GM21360 (cell line): ENCODE data around the gene CALML3.
"Not testable (repeated sequence)": the region's sequence is repeated elsewhere in the genome, so short reads cannot be mapped to it uniquely, and the experiment has no call there.

Source experiments
- ATAC-seq: cut with Tn5 transposase; IDR thresholded peaks from one replicate; pipeline ENCODE4 v1.9.1; 2021; ENCODE audit warnings: mild to moderate bottlenecking, moderate library complexity; ENCODE audit not compliant: unreplicated experiment

Gene CALML3

GRCh38 chr10:5524641-5525560 is at the start of gene CALML3:
Gene CALML3 (plus strand): TSS chr10:5524961. CDS start chr10:5525086, 125 bp downstream.
- ATAC-seq = no peak

GRCh38 chr10:5475088-5475487 is 49.7 kb upstream of the CALML3 start:
- ATAC-seq = not testable (repeated sequence)

- not testable (repeated sequence) for ATAC-seq
These were observed 48.6 kb upstream of the CALML3 start for GRCh38 chr10:5475974-5476807.

GRCh38 chr10:5476918-5477525 is 47.7 kb upstream of the CALML3 start:
- ATAC-seq = no peak

DNA sequence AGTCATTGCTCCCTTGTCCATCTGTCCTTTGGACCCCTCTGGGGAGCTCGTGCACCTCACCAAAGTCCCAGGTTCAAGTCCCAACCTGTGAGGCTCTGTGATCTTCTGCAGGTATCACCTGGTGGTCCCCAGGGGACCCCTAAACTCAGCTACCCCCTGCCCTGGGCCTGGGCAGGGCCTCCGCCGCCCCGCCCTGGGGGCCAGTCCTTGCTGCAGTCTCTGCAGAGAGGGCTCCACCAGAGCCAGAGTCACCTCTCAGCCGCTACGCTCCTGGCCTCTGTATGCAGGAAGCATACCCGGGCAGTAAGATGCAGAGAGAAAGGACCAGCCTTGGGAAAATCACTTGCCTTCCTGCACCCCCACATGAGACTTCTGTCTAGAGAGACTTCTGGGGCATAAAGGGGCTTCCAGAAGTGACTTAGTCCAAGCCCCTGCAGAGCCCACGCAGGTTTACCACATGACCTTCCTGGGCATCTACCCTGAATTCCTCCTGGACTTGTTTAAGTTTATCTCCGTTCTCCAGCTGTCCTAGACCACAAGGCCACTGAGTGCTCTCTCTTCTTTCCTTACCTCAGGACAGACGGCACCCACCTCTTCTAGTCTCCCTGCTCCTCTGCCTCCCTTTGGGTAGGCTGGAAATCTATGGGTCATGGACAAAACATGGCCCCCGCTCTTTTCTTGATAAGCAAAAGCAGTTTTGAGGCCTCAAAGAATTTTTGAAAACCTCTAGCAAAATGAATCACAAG is 46.6 kb upstream of the CALML3 start:
- no peak for ATAC-seq

DNA sequence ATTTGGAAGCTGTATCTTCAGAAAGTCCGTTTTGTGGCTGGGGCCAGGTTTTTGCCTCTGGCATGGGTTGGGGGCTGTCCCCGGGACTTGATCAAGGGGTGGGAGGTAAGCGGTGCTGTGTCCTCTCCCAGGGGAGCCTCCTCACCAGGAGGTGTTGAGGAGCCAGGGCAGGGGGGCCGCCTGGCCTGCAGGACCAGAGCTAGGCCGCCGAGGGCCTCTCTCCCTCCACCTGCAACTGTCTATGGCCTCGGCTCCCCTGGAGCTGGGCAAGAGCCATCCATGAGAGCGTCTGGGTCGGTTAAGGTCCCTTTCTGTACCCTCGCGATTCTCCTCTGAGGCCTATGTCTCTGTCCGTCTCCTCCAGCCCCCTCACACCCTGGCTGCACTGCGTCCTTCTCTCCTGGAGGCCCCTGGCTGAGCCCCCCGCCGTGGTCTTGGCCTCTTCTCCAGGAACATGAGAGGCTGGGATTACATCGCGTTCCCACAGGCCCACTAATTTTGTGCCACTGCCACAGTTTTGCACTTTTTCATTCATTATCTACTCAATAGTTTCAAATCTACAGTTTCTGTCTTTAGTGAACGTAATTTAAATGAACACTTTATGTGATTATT is 46.0 kb upstream of the CALML3 start:
- no peak for ATAC-seq

DNA sequence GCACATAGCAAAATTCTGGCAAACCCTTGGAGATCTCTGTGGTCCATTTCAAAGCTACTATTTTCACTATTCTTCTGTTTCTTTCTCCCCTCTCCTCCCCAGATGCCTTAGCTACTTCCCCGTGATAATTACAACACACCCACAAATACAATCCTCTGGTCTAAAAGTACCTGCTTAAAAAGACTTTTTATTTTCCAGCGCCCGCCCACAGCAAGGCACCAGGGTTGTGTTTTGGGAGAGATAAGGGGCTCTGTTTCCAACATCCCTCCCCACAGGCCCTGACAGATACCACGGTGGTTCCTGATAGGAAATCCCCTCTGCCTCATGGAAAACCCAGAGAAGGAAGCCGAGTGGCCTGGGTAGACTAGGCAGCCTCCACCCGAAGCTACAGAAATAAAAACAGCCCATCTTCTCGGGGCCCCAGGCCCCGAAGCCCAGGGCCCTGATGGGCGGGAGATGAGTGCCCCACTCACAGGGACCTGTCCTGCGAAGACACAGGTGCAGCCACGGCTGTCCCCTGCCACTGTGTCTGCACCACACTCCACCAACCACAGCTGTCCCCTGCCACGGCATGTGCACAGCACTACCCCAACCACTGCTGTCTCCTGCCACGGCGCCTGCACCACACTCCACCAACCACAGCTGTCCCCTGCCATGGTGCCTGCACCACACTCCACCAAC is 45.1 kb upstream of the CALML3 start:
- no peak for ATAC-seq

GRCh38 chr10:5480162-5480941 is 44.4 kb upstream of the CALML3 start:
- ATAC-seq = no peak

DNA sequence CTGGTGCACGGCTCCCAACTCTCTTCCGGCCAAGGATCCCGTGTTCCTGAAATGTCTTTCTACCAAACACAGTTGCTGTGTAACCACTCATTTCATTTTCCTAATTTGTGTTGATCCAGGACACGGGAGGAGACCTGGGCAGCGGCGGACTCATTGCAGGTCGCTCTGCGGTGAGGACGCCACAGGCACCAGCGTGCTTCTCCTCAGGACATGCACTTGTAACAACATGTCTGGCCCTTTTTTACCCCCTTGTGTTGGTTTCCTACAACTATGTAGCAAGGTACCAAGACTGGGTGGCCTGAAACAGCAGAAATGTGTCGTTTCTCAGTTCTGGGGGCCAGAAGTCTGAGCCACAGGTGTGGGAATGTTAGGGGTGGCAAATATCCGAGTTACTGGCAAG is 43.6 kb upstream of the CALML3 start:
- ATAC-seq = no peak

DNA sequence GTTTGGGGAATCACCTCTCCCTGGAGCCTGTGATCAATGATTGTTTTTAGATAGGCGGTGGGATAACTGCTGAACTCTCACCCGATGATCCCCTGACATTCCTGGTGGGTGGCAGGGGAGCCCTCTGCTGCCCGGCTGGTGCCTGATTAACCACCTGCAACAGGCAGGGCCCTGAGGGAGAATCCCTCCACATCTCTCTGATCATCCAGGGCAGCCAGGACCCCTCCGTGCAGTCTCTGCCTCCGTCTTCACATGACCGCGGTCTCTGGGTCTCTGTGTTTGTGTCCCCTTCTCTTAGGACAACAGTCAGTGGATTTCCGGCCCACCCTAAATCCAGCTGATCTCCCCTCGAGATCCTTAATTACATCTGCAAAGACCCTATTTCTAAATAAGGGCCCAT is 42.7 kb upstream of the CALML3 start:
- ATAC-seq = no peak

DNA sequence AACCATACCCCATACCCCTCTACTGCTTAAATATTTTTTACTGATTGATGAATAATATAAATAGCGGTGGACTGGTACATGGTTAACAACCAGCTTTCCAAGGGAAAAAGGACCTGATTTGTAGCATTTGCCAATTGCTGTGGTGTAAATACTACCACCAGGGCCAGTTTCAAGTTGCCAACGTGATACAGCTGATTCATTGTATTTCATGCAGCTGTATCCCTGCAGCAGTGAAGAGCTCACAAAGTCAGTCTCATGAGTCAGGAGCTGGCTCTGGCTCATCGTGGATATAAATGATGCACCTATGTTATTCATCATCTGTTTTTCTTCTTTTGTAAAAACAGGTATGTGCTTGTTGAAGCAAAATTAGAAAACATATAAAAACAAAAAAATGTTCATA is 40.6 kb upstream of the CALML3 start:
- ATAC-seq = no peak

- no peak for ATAC-seq
These were observed 39.5 kb upstream of the CALML3 start for GRCh38 chr10:5485290-5485689.

GRCh38 chr10:5485948-5486852 is 38.6 kb upstream of the CALML3 start:
- no peak for ATAC-seq

DNA sequence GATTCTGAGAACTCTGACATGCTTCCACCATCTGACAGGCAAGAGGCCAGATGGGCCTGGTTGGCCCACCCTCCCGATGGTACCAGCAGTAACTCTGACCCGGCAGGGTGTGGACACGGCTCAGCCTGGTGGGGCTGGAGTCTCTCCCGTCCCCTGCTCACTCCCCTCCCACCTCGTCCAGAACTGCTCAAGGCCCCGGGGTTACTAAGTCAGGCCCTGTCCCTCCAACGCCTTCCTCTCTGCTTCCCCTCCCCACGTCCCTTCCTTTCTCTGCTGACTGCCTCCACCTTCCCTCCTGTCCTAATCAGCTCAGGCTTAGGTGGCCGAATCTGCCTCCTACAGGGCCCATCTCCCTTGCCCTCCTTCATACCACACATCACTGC is 37.9 kb upstream of the CALML3 start:
- no peak for ATAC-seq

DNA sequence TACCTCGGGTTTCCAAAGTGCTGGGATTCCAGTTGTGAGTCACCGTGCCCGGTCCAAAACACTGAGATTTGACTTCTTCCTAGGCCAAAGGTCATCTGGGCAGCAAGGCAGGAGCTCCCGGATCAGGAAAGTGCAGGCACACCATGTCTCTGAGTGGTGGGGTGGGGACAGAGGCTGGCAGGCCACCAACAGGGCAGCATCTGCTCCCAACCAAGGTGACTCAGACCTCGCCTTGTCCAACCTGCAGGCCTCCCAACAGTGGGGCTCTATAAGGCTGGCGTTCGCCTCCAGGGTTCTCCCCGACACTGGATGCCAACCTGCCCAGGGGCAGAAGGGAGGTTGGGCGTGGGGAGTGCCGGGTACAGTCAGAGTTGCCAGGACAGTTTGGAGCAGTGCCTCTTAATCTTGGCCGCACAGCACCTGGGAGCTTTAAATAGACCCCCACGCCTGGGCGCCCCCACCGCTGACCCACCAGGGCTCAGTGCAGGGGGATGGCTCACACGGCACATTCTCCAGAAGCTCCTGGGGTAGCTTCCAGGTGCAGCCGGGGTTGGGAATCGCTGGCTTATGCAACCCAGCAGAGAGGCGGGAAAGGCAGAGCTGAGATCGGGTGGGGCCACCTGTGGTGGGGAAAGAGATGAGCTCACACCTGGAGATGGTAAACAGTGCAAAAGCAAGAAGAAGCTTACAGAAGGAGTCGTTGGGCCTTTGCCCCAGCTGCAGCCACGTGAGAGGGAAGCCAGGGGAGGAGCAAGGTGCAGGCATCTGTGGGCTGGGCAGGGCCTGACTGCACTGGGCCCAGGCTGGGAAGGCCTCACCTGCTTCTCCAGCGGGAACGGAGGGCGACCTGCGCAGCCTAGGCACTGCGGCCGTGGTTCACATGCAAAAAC is 36.2 kb upstream of the CALML3 start:
- no peak for ATAC-seq

DNA sequence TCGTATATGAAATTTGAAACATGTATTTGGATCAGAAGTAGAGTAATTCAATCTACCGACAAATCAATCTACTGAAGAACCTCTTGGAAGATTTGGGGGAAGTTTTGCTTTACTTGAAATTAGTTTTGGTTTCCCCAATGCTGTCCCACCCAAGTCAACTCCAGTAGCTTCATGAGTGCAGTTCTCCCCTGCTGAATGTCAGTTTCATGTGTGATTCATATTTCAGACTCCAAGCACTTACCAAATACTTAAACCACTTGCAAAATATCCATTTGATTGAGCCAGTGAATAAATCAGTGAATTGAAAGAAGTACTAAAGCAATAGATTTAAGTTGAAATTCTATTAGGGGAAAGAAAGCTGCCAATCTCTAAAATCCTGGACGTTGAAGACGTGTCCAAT is 34.7 kb upstream of the CALML3 start:
- no peak for ATAC-seq
